NCI-H510A (cell line): Measurements from ENCODE around the gene METTL6.
"Not testable (repeated sequence)": the region's sequence is repeated elsewhere in the genome, so short reads cannot be mapped to it uniquely, and the experiment has no call there.

Experiments
- DNase-seq: peaks from one replicate; lab custom pipeline; 2025; lab: John Stamatoyannopoulos, UW

The METTL6 gene

DNA sequence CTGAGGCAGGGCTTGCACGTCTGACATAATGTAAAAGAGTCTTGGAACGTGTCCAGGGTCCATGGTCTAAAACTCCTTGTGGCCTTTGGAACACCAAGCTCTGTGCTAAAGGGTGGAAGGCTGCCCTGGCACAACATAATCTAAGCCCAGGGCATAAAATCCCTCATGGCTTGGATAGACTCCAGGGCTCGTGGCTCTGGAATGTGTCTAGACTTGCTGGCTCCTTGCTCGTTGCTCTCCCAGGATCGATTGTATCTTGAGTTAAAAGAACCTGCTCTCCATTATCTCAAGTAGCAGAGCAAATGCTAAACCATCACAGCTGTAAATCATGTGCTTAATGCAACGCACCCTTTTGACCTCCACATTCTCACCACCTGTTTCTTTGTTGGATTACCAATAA lies 63.3 kb downstream of the METTL6 start:
- not testable (repeated sequence) for DNase-seq

- DNase-seq, result no peak
These were observed 65.7 kb downstream of the METTL6 start for GRCh38 chr3:15361494-15362214.

- no peak for DNase-seq
These were observed 66.4 kb downstream of the METTL6 start for GRCh38 chr3:15360788-15361493.
